ENCODE data around the gene PAK4. TPM values are rescaled to one million over a fixed set of nuclear protein-coding genes. Genes with fewer than 3 reads are reported as not detected.
A peak's percentile ranks its signal among the peaks of the same experiment; 100 is the strongest.

PAK4 gene
- total RNA-seq, 1 experiment from 2014 or later, result 63.1 TPM

DNA sequence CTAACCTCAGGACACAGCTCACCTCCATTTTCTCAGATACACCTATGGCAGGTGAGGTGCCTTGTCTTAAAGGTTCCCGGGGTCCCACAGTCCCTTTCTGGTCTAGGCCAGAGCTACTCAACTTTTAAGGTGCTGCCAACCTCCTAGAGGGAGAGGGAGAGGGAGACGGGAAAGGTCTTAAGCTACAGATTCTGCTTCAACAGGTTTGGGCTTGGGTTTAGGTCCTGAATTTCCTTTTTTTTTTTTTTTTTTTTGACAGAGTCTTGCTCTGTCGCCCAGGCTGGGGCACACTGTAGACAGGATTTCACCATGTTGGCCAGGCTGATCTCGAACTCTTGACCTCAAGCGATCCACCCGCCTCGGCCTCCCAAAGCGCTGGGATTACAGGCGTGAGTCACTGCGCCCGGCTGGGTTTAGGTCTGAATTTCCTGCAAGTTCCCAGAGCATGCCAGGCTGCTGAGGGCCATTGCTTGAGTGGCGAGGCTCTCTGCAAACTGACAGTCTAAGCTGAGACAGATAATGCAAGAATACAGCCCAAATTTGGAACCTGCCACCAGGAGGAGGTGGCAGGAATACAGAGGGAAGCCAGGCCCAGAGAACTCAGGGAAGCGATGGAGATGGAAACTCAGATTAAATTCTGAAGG is 86.3 kb downstream of the PAK4 start:
- H3K4me1 ChIP-seq (ENCODE audit: insufficient read depth, low read length), result no peaks in the 10 kb centered on the region
- no peak overlapping the region for H3K9ac ChIP-seq (ENCODE audit: extremely low read depth, insufficient read length, low read length)
- H3K14ac ChIP-seq (ENCODE audit: insufficient read depth, low read length), result no peak overlapping the region; the same call in 1 of the 2 replicates
- no peak overlapping the region for H2BK12ac ChIP-seq (ENCODE audit: insufficient read length, low read depth, low read length)
- H2AFZ ChIP-seq (ENCODE audit: low read length), result no peak overlapping the region
- H3K4ac ChIP-seq (ENCODE audit: low read depth, low read length), result no peak overlapping the region
- H2AK5ac ChIP-seq (ENCODE audit: insufficient read length, low read length), result no peak overlapping the region
- no peak overlapping the region for H3K23ac ChIP-seq (ENCODE audit: insufficient read length, low read depth, low read length)
- Mint-ChIP-seq H3K4me3 (peak overlapping the region in 1 of 2 experiments; percentile 5; a peak in 1 of 5 replicates), H3K36me3 (ENCODE audit: insufficient read depth in 1 of 3, low read depth in 3 of 3) (no peaks in the 10 kb centered on the region), H3K4me1 (no peaks in the 10 kb centered on the region), H3K27ac (no peak overlapping the region), H3K9me3 (peaks cover 7 to 9% of the 10 kb centered on the region in 2 experiments; a peak in 4 of 5 replicates), H3K27me3 (ENCODE audit: low read depth) (peaks cover 15% of the 10 kb centered on the region)
- H2BK120ac ChIP-seq (ENCODE audit: low read depth, low read length, poor library complexity, severe bottlenecking), result no peak overlapping the region
- no peaks in the 10 kb centered on the region for H3K79me2 ChIP-seq (ENCODE audit: insufficient read depth, low read length)
- no peak overlapping the region for H3K56ac ChIP-seq (ENCODE audit: insufficient read length, low read depth, low read length)
- no peaks in the 10 kb centered on the region for H3K9me3 ChIP-seq (ENCODE audit: control insufficient read depth, low read depth, low read length)
- H3K27me3 ChIP-seq (ENCODE audit: insufficient read depth, low read length), result no peaks in the 10 kb centered on the region
- no peak overlapping the region for H3K4me2 ChIP-seq (ENCODE audit: insufficient read depth, insufficient read length, low read length)
- H3K18ac ChIP-seq (ENCODE audit: insufficient read length, low read depth, low read length), result no peak overlapping the region
- no CpG with 5 or more reads among the region's 13 CpGs for whole genome bisulfite sequencing (ENCODE audit: extremely low coverage, insufficient read length, low lambda C conversion rate)
- H4K20me1 ChIP-seq (ENCODE audit: control insufficient read depth, insufficient read depth, insufficient read length), result no peaks in the 10 kb centered on the region
- TF ChIP-seq CTCF (conservative IDR thresholded peaks at IDR 0.05), result no peak
- H2BK15ac ChIP-seq (ENCODE audit: low read depth, low read length), result no peak overlapping the region
- no peak for DNase-seq
- no peaks in the 10 kb centered on the region for H3K79me1 ChIP-seq (ENCODE audit: insufficient read depth, low read depth, low read length, poor library complexity, severe bottlenecking)
- H4K8ac ChIP-seq (replicated peaks; ENCODE audit: insufficient read length, low read depth, low read length), result no peak overlapping the region
- H2BK5ac ChIP-seq (ENCODE audit: insufficient read length, low read length), result no peak overlapping the region
- no peak overlapping the region for H3T11ph ChIP-seq (ENCODE audit: low read length)
- no peak overlapping the region for H4K5ac ChIP-seq (ENCODE audit: insufficient read length, low read depth, low read length)
- H3K23me2 ChIP-seq (ENCODE audit: insufficient read length, low read depth, low read length, poor library complexity, severe bottlenecking), result no peaks in the 10 kb centered on the region
- H3K27ac ChIP-seq (ENCODE audit: insufficient read length, low read depth, low read length), result no peak overlapping the region
- no peak overlapping the region for H2BK20ac ChIP-seq (ENCODE audit: low read depth, low read length, poor library complexity, severe bottlenecking)
- no peak overlapping the region for H4K91ac ChIP-seq (ENCODE audit: insufficient read length, low read depth, low read length)

Data from H9 (cell line).